IMR-90 (cell line): Measurements from ENCODE around the gene TPSAB1. TPM values are rescaled to one million over a fixed set of nuclear protein-coding genes. Genes with fewer than 3 reads are reported as not detected.
"Not testable (repeated sequence)": the region's sequence is repeated elsewhere in the genome, so short reads cannot be mapped to it uniquely, and the experiment has no call there.

Experiments
- ATAC-seq: fragments of 200-7000 bp; cut with Tn5 transposase; 2 replicates; pipeline ENCODE4 v1.9.1; 2020; ENCODE audit warnings: low read depth, mild to moderate bottlenecking, moderate library complexity
- BruUV-seq: library from RNA; stranded (reverse); fragments of 400-500 nt; replicated peaks from 2 replicates; lab custom pipeline; 2021; lab: Mats Ljungman, UMichigan
- CTCF ChIA-PET: fragments of 300-600 bp; formaldehyde crosslinking; extraction: SDS; loops from one replicate; lab custom pipeline; 2021; ENCODE audit warnings: antibody characterized with exemption; lab: Yijun Ruan, JAX
- POLR2A ChIA-PET: fragments of 300-600 bp; sonication (Branson Sonifier 250); formaldehyde crosslinking; loops from one replicate; lab custom pipeline; 2022; ENCODE audit warnings: antibody characterized with exemption; ENCODE audit not compliant: unreplicated experiment; lab: Charles Lee
- DNase-seq: peaks from one replicate; pipeline ENCODE4 v3.0.0; 2013
- H2AFZ ChIP-seq: replicated peaks from 2 replicates; pipeline ENCODE3; 2013; ENCODE audit warnings: low read length, mild to moderate bottlenecking; ENCODE audit not compliant: poor library complexity
- H2AK5ac ChIP-seq: 2 replicates; pipeline ENCODE4 v1.6.1; 2013; ENCODE audit warnings: low read depth, low read length, inconsistent platforms
- H2AK9ac ChIP-seq: replicated peaks from 2 replicates; pipeline ENCODE3; 2013; ENCODE audit warnings: mild to moderate bottlenecking, low read depth, low read length, moderate library complexity; ENCODE audit not compliant: poor library complexity
- H2BK120ac ChIP-seq: 2 replicates; pipeline ENCODE4 v1.6.1; 2013; ENCODE audit warnings: low read depth, low read length, inconsistent platforms
- H2BK15ac ChIP-seq: 3 replicates; pipeline ENCODE4 v1.6.1; 2013; ENCODE audit warnings: low read depth, low read length, inconsistent platforms
- H2BK20ac ChIP-seq: 2 replicates; pipeline ENCODE4 v1.6.1; 2013; ENCODE audit warnings: low read depth, mild to moderate bottlenecking, inconsistent platforms, low read length, moderate library complexity
- H2BK5ac ChIP-seq: 2 replicates; pipeline ENCODE4 v1.6.1; 2013; ENCODE audit warnings: mild to moderate bottlenecking, low read depth, low read length, inconsistent platforms; ENCODE audit not compliant: poor library complexity, severe bottlenecking
- H3K14ac ChIP-seq: replicated peaks from 2 replicates; pipeline ENCODE4 v1.6.1; 2013; ENCODE audit warnings: low read depth, low read length, inconsistent platforms
- H3K18ac ChIP-seq: 2 replicates; pipeline ENCODE4 v1.6.1; 2013; ENCODE audit warnings: low read depth, low read length, control low read depth
- H3K23ac ChIP-seq: 2 replicates; pipeline ENCODE4 v1.6.1; 2013; ENCODE audit warnings: low read depth, low read length, inconsistent platforms
- H3K27ac ChIP-seq: 2 replicates; pipeline ENCODE4 v1.5.1; 2013; ENCODE audit warnings: mild to moderate bottlenecking, control low read depth, low read length; ENCODE audit not compliant: insufficient read depth
- H3K27me3 ChIP-seq: 2 replicates; pipeline ENCODE4 v1.6.1; 2013; ENCODE audit warnings: low read length; ENCODE audit not compliant: control insufficient read depth, insufficient read depth
- H3K36me3 ChIP-seq: 2 replicates; pipeline ENCODE4 v1.6.1; 2013; ENCODE audit warnings: low read length, mixed read lengths; ENCODE audit not compliant: control insufficient read depth, insufficient read depth
- H3K4ac ChIP-seq: 2 replicates; pipeline ENCODE4 v1.6.1; 2013; ENCODE audit warnings: low read depth, low read length, inconsistent platforms
- H3K4me1 ChIP-seq: 2 replicates; pipeline ENCODE4 v1.6.1; 2013; ENCODE audit warnings: low read length, mixed read lengths; ENCODE audit not compliant: control insufficient read depth, insufficient read depth
- H3K4me2 ChIP-seq: 2 replicates; pipeline ENCODE4 v1.6.1; 2013; ENCODE audit warnings: low read depth, mild to moderate bottlenecking, control low read depth, low read length, moderate library complexity
- H3K4me3 ChIP-seq: 2 replicates; pipeline ENCODE4 v1.5.1; 2013; ENCODE audit warnings: low read depth, mild to moderate bottlenecking, control low read depth, low read length, moderate library complexity; ENCODE audit not compliant: insufficient read depth
- H3K56ac ChIP-seq: 2 replicates; pipeline ENCODE4 v1.6.1; 2013; ENCODE audit warnings: low read length, inconsistent platforms; ENCODE audit not compliant: insufficient read depth; ENCODE audit errors: extremely low read depth
- H3K79me1 ChIP-seq, 2 experiments: 2 replicates each; pipeline ENCODE4 v1.6.1; 2013; ENCODE audit warnings: low read length in 2 of 2, inconsistent platforms in 1 of 2, low read depth in 1 of 2
- H3K9ac ChIP-seq: 2 replicates; pipeline ENCODE4 v1.6.1; 2013; ENCODE audit warnings: low read depth, low read length, control low read depth
- H3K9me1 ChIP-seq: 2 replicates; pipeline ENCODE4 v1.6.1; 2013; ENCODE audit warnings: low read length, inconsistent platforms; ENCODE audit not compliant: insufficient read depth
- H3K9me3 ChIP-seq: 2 replicates; pipeline ENCODE4 v1.6.1; 2013; ENCODE audit warnings: low read length; ENCODE audit not compliant: control insufficient read depth, insufficient read depth
- H4K20me1 ChIP-seq: 2 replicates; pipeline ENCODE4 v1.6.1; 2013; ENCODE audit warnings: low read length, inconsistent platforms; ENCODE audit not compliant: insufficient read depth
- H4K5ac ChIP-seq: 2 replicates; pipeline ENCODE4 v1.6.1; 2013; ENCODE audit warnings: mild to moderate bottlenecking, low read depth, low read length, control low read depth
- H4K8ac ChIP-seq, 2 experiments: 2 replicates each; pipeline ENCODE4 v1.6.1; 2013; ENCODE audit warnings: low read depth in 2 of 2, low read length in 2 of 2, control low read depth in 1 of 2, inconsistent platforms in 1 of 2
- H4K91ac ChIP-seq: 2 replicates; pipeline ENCODE4 v1.6.1; 2013; ENCODE audit warnings: low read depth, low read length, inconsistent platforms; ENCODE audit not compliant: insufficient read depth
- WGBS, 2 experiments: methylation state at CpG; one replicate each; pipeline versions ENCODE4 v1.1.5 to v1.1.7; 2013; ENCODE audit warnings: missing lambda C conversion rate in 2 of 2; ENCODE audit not compliant: insufficient read length in 1 of 2; ENCODE audit errors: extremely low coverage in 2 of 2; 5-methylcytosine and 5-hydroxymethylcytosine counted together
- dilution Hi-C: fragments of 300-500 bp; cut with HindIII; formaldehyde crosslinking; loops from one replicate; pipeline ENCODE4 v1.14.3; 2018; ENCODE audit warnings: low sequenced_read_pairs; ENCODE audit not compliant: unreplicated experiment
- in situ Hi-C: fragments of 300-500 bp; cut with MboI; formaldehyde crosslinking; loops from 3 replicates; pipeline ENCODE4 v1.14.3; 2019; ENCODE audit warnings: low sequenced_read_pairs, inconsistent platforms, mixed read lengths
- intact Hi-C: fragments of 100-400 bp; cut with micrococcal nuclease; formaldehyde crosslinking; loops from 2 replicates; pipeline ENCODE4 v1.10.0; 2022
- polyA plus RNA-seq, 3 experiments: library from polyadenylated mRNA; depleted of rRNA; stranded (reverse); fragments of >200 nt; gene quantifications; 2 replicates each; pipeline ENCODE4 v1.2.3, GENCODE V29; 2012; ENCODE audit warnings: low replicate concordance in 1 of 3
- total RNA-seq: library from RNA; depleted of rRNA; stranded (reverse); fragments of >200 nt; gene quantifications from 2 replicates; pipeline ENCODE4 v1.2.3, GENCODE V29; 2012

The TPSAB1 gene
- total and polyA plus RNA-seq, 2 of the 4 experiments (the other 2 are of a cell fraction): not detected

DNA sequence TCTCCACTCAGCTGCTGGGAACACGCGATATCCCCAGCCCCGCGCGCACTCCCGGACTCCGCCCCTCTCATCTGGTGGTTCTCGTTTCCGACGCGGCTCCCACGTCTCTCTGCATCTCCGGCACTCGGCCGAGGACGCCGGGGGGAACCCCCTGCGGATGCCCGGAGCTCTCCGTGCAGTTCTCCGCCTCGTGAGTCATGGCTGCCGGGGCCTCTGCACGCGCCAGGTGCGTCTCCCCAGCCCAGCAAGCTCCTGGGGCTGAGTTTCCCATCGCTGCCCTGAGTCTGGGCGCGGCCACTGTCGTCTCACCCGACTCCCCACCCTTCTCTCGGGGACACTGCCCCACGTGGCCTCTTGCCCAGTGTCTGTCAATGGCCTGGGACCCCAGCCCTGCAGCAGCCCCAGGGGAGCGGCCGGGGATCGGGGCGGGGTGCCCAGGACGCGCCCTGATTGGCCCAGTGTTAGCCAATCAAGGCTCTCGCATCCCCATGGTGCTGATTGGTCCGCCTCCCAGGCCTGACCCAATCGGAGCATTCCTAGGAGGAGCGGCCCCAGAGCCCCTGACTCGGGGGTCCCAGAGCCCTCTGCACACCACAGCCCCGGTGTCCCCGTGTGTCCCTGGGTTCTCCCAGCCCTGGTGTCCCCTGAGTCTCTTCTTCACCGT is 13.3 kb downstream of the TPSAB1 start:
- H3K9ac ChIP-seq, H3K4me1 ChIP-seq, BruUV-seq, H3K9me3 ChIP-seq, H3K18ac ChIP-seq, H2BK20ac ChIP-seq, H3K4ac ChIP-seq, H3K36me3 ChIP-seq, H3K27ac ChIP-seq, H3K14ac ChIP-seq, H4K20me1 ChIP-seq, H2AFZ ChIP-seq, POLR2A ChIA-PET, H3K4me3 ChIP-seq, CTCF ChIA-PET, intact Hi-C loops, H3K23ac ChIP-seq, H3K9me1 ChIP-seq, H2BK120ac ChIP-seq, dilution Hi-C loops, H4K91ac ChIP-seq, H2AK9ac ChIP-seq, DNase-seq, H3K27me3 ChIP-seq, H3K4me2 ChIP-seq, H2BK5ac ChIP-seq, in situ Hi-C loops, H3K79me1 ChIP-seq, H2BK15ac ChIP-seq, H4K5ac ChIP-seq, H4K8ac ChIP-seq, H2AK5ac ChIP-seq, H3K56ac ChIP-seq: not testable (repeated sequence)
- no CpG with 5 or more reads among the region's 47 CpGs for WGBS, 2 experiments
- ATAC-seq: peak; percentile 67

DNA sequence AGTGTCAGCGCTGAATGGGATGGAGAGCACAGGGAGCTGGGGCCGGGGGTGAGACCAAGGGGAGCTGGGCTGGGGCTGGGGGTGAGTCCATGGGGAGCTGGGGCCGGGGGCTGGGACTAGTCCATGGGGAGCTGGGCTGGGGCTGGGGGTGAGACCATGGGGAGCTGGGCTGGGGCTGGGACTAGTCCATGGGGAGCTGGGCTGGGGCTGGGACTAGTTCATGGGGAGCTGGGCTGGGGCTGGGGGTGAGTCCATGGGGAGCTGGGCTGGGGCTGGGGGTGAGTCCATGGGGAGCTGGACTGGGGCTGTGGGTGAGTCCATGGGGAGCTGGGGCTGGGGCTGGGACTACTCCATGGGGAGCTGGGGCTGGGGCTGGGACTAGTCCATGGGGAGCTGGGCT is 14.3 kb downstream of the TPSAB1 start:
- H4K8ac ChIP-seq, H3K14ac ChIP-seq, dilution Hi-C loops, POLR2A ChIA-PET, H3K23ac ChIP-seq, CTCF ChIA-PET, ATAC-seq, H3K4me1 ChIP-seq, H2BK5ac ChIP-seq, H3K4ac ChIP-seq, BruUV-seq, H2BK15ac ChIP-seq, H3K27ac ChIP-seq, H2BK120ac ChIP-seq, H3K36me3 ChIP-seq, intact Hi-C loops, H3K56ac ChIP-seq, H3K9ac ChIP-seq, DNase-seq, H4K5ac ChIP-seq, H3K79me1 ChIP-seq, in situ Hi-C loops, H3K4me2 ChIP-seq, H3K4me3 ChIP-seq, H2BK20ac ChIP-seq, H3K9me1 ChIP-seq, H3K9me3 ChIP-seq, H3K18ac ChIP-seq, H2AK9ac ChIP-seq, H4K20me1 ChIP-seq, H4K91ac ChIP-seq, H2AK5ac ChIP-seq, H2AFZ ChIP-seq: not testable (repeated sequence)
- H3K27me3 ChIP-seq: peaks cover 12% of the 10 kb centered on the region
- no CpG with 5 or more reads among the region's 3 CpGs for WGBS, 2 experiments
